ENCODE measurements around the gene SHKBP1.

- no peak for TF ChIP-seq CTCF (IDR thresholded peaks at IDR 0.05; ENCODE audit: low read depth, low read length)
- TF ChIP-seq EZH2phosphoT487 (IDR thresholded peaks at IDR 0.05; ENCODE audit: low read depth) = no peak
Observed at GRCh38 chr19:40620161-40620485, 43.5 kb downstream of the SHKBP1 start.

Measured in OCI-LY3 (cell line).